ENCODE results near the gene THAP7.
A peak's percentile ranks its signal among the peaks of the same experiment; 100 is the strongest.
"Not testable (repeated sequence)": the region's sequence is repeated elsewhere in the genome, so short reads cannot be mapped to it uniquely, and the experiment has no call there.

The THAP7 gene, protein sequence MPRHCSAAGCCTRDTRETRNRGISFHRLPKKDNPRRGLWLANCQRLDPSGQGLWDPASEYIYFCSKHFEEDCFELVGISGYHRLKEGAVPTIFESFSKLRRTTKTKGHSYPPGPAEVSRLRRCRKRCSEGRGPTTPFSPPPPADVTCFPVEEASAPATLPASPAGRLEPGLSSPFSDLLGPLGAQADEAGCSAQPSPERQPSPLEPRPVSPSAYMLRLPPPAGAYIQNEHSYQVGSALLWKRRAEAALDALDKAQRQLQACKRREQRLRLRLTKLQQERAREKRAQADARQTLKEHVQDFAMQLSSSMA

DNA sequence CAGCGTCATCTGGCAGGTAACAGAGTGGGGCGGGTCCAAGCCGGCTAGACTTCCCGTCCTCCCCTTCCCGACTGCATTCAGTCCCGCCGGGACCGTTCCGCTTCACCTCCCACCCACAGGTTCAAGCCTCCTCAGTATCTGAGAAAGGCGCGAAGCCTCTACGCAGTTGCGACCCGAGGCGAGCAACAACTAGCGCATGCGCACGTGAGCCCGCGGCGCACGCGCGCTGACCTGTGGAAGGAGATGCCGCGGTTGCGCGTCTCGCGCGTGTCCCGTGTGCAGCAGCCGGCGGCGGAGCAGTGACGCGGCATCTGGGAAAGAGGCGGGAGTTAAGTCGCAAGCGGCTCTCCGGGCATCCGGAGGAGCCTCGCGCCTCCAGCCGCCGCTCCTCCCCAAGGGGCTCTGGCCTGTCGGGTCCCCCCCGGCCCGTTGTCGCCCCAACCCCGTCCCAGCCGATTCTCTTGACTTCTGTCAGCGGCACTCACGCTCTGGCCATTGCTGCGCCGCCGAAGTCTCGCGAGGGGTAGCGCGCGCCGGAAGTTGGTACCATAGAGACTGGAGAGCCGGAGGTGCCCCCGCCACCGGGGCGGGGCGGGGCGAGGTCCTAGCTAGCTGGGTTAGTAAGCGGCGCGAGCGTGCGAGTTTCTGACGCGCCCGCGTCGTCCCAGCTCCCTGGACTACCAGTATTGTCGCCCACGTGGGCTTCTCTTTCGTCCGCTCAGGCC is at the start of gene THAP7:
THAP7 (minus strand) TSS at position 518 of the 725 bp plus-strand sequence; CDS start at position 311, 207 bp downstream.
- in situ Hi-C loops (cut with HindIII; ENCODE audit: low sequenced_read_pairs), result no loop called here
- TF ChIP-seq, protein P1, sequence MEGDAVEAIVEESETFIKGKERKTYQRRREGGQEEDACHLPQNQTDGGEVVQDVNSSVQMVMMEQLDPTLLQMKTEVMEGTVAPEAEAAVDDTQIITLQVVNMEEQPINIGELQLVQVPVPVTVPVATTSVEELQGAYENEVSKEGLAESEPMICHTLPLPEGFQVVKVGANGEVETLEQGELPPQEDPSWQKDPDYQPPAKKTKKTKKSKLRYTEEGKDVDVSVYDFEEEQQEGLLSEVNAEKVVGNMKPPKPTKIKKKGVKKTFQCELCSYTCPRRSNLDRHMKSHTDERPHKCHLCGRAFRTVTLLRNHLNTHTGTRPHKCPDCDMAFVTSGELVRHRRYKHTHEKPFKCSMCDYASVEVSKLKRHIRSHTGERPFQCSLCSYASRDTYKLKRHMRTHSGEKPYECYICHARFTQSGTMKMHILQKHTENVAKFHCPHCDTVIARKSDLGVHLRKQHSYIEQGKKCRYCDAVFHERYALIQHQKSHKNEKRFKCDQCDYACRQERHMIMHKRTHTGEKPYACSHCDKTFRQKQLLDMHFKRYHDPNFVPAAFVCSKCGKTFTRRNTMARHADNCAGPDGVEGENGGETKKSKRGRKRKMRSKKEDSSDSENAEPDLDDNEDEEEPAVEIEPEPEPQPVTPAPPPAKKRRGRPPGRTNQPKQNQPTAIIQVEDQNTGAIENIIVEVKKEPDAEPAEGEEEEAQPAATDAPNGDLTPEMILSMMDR (IDR thresholded peaks at IDR 0.05; ENCODE audit: low read depth, low read length), result no peak
- H3K4me3 ChIP-seq (ENCODE audit: low read depth, low read length), result peak within 1 kb of the TSS; percentile 75
- DNase-seq (ENCODE audit: low read depth, low spot score), result peak; percentile 96

DNA sequence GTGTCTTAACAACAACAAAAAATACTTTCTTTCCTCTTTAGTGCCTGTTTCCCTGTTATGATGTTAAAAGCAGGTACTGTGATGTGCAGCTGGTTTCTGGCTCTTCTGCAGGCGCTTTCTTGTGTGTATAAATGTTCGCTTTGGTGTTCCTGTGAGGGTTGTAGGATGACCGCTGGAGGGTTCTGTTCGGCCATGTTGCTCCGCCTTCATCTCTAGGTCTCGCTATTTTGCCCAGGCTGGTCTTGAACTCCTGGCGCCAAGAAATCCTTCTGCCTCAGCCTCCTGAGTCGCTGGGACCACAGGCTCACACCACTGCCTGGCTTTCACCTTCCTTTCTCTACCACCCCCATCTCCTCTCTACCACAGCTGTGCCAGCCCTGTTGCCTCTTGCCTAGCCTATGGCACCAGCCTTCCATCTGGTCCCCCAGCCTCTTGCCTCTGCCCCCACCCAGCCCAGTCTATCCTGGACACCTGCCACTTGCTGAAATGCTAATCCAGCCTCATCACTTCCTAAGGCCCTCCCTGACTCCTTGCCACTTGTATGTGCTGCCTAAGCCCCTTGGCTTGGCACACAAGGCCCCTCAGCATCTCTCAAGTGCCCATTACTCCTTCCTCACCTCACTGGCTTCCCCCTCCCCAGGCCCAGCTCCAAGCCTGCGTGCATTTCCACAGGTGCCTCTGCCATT is 49.4 kb upstream of the THAP7 start:
- in situ Hi-C loops (cut with HindIII; ENCODE audit: low sequenced_read_pairs), result no loop called here
- no peak overlapping the region for H3K4me3 ChIP-seq (ENCODE audit: low read depth, low read length)
- DNase-seq (ENCODE audit: low read depth, low spot score), result no peak
- TF ChIP-seq, protein P1 (IDR thresholded peaks at IDR 0.05; ENCODE audit: low read depth, low read length), result no peak

DNA sequence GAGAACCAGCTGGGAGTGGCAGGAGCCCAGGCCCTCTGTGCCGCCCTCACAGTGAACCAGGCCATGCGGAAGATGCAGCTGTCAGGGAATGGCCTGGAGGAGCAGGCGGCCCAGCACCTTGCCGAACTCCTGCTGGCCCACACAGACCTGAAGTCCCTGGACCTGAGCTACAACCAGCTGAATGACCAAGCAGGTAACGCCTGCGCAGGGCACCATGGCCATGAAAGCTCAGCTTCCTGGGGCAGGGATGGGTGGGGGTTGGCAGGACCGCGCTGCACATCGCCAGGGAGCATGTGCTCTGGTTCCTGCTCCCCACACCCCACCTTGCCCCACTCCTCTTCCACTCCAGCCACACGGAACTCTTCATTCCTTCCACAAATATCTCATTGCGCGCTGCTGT is 47.0 kb upstream of the THAP7 start:
- not testable (repeated sequence) for DNase-seq (ENCODE audit: low read depth, low spot score)

DNA sequence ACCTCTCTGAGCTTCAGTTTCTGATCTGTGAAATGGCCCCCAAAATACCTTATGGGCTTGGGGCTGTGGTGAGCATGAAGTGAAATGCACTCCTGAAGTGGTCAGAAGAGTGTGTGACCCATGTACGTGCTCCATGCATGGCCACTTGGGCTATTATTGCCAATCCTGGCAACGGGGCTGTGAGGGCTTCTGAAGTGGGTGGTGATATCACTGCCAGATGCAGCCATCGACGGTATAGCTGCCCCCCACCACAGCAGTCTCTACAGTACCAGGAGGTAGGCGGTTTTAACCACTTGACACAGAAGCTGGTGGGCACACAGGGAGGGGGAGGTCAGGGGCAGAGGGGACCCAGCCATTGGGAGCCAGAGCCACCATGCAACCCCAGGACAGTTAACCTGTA is 46.5 kb upstream of the THAP7 start:
- in situ Hi-C loops (cut with HindIII; ENCODE audit: low sequenced_read_pairs); H3K4me3 ChIP-seq (ENCODE audit: low read depth, low read length); DNase-seq (ENCODE audit: low read depth, low spot score): not testable (repeated sequence)

More for the DNA sequence above, 47.0 kb upstream of the THAP7 start:
- H3K4me3 ChIP-seq (ENCODE audit: low read depth, low read length); in situ Hi-C loops (cut with HindIII; ENCODE audit: low sequenced_read_pairs): not testable (repeated sequence)

DNA sequence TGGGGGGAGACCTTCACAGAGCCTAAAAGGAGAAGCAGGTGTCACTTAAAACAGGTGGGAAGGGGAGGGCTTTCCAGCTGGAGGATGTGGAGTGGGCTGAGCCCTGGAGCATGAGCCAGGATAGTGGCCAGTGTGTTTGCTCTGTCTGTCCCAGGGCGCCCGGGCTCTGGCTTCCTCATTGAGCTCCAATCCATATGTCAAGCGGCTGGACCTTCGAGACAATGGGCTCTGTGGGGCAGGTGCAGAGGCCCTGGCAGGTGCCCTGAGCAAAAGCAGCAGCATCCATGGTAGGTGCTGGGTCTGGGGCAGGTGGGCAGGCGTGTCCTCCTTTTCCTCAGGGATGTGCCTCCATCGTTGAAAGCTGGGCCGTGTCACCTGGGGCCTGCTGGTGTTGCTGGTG is 45.8 kb upstream of the THAP7 start:
- H3K4me3 ChIP-seq (ENCODE audit: low read depth, low read length), result no peak overlapping the region
- TF ChIP-seq, protein P1 (IDR thresholded peaks at IDR 0.05; ENCODE audit: low read depth, low read length), result no peak
- in situ Hi-C loops (cut with HindIII; ENCODE audit: low sequenced_read_pairs), result no loop called here
- no peak for DNase-seq (ENCODE audit: low read depth, low spot score)

DNA sequence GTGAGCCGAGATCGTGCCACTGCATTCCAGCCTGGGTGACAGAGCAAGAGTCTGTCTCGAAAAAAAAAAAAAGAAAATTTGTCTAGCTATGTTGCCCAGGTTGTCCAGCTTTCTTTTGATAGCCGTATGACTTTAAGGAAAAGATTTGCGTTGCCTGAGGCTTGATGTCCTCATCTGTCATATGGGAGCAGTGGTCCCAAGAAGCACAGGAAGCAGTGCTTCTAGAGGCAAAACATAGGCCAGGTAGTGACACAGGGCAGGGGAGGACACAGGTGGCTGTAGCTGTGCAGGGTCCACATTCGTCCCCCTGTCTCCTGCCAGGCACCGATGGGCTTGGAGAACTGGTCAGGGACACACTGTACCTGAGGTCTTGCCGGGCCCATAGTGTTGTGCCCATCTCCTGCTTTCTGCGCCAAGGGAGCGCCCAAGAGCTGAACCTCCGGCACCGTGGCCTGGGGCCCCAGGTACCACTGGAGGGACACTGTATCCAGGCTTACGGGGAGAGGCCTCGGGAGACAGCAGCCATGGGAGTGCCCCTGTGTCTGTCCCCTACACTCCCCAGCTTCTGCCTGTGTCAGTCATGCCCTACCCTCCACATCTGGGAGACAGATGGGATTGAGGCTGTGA is 45.2 kb upstream of the THAP7 start:
- H3K4me3 ChIP-seq (ENCODE audit: low read depth, low read length), result no peak overlapping the region
- in situ Hi-C loops (cut with HindIII; ENCODE audit: low sequenced_read_pairs), result no loop called here
- TF ChIP-seq, protein P1 (IDR thresholded peaks at IDR 0.05; ENCODE audit: low read depth, low read length), result no peak
- no peak for DNase-seq (ENCODE audit: low read depth, low spot score)

DNA sequence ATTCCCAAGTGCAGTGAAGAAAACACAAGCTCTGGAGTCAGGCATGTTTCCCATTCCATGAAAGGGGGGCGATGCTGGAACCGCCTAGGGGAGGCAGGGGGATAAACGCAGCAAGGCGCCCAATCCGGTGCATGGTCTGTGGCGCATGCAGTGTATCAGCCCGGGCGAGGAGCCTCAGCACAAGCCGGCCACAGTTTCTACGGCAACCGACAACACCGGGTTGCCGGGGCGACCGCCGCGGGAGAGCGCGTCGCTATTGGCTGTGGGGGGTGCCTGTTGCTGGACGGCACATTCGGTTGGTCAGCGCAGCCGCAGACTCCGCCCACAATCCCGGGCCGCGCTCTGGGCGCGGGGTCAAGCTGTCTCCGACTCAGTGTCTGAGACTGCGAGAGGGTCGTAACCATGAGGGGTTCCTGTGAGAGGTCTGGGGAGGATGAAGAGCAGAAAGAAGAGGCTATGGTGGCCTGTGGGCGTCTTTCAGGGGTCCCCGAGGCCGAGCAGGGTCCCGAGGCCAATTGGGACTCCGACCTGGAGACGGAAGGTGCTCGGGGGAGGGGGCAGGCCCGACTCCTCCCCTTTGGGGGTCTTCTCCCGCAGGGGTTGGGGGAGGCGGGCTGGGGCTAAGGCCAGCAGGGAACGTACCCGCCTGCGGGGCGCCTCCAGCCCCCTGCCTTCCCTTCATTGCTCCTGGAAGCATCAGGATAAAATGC is 43.8 kb upstream of the THAP7 start, which contains the start of gene LRRC74B:
LRRC74B (plus strand) TSS at position 362 of the 710 bp plus-strand sequence; CDS start at position 403, 41 bp downstream.
- in situ Hi-C loops (cut with HindIII; ENCODE audit: low sequenced_read_pairs), result no loop called here
- TF ChIP-seq, protein P1 (IDR thresholded peaks at IDR 0.05; ENCODE audit: low read depth, low read length), result no peak
- DNase-seq (ENCODE audit: low read depth, low spot score), result peak; percentile 95
- H3K4me3 ChIP-seq (ENCODE audit: low read depth, low read length), result peak within 1 kb of the TSS; percentile 49

Measured in astrocyte of the spinal cord (primary cell).